ENCODE data around the gene SNX19. TPM values are rescaled to one million over a fixed set of nuclear protein-coding genes. Genes with fewer than 3 reads are reported as not detected.

SNX19 gene
- total RNA-seq, 1 experiment from 2014 or later: 79.3 TPM

DNA sequence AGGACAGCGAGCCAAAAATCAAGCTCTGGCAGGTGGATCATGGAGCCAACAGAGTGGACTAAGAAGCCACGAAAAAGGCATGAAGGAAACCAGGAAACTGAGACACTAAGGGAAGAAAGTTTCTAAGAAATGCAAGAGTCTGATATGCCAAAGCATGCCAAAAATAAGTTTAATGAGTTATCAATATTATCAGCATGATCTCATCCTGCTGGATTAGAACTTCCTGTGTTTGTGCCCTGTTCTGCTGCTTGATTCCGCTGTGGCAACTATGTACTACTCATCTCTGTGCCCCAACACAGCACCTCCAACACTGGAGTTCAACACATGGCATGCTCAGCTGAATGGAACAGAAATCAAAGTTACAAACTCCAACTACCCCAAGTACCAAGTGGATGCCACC lies 10.8 kb downstream of the SNX19 start:
- Histone ChIP-seq H3K4me1 (ENCODE audit: control insufficient read depth, insufficient read depth, low read length) (no peaks in the 10 kb centered on the region), H3K27me3 (ENCODE audit: control insufficient read depth, insufficient read depth, low read length) (no peaks in the 10 kb centered on the region), H3K4me3 (ENCODE audit: low read depth in 2 of 2, low read length in 2 of 2) (no peak overlapping the region), H3K9me3 (ENCODE audit: control insufficient read depth, insufficient read depth, low read depth, low read length) (no peaks in the 10 kb centered on the region), H3K36me3 (ENCODE audit: control insufficient read depth, insufficient read depth, low read length) (peaks cover 56% of the 10 kb centered on the region), H3K27ac (ENCODE audit: low read length) (no peak overlapping the region)
- BruUV-seq (replicated peaks): no TSS peak
- intact Hi-C loops (cut with micrococcal nuclease; ENCODE audit: unreplicated experiment): no loop called here
- POLR2A ChIA-PET: no interaction called here
- CTCF ChIA-PET: interaction anchor here (0.9 kb wide), 1 partner anchor 471 kb away, joined by 3 read pairs; no protein-coding TSS in a partner anchor
- in situ Hi-C loops (cut with HindIII; ENCODE audit: low pct_unique_long_range_greater_than_20kb, low sequenced_read_pairs): no loop called here
- TF ChIP-seq POLR2AphosphoS5 (IDR thresholded peaks at IDR 0.05; ENCODE audit: low read depth, low read length) (no peak), TCF7L2 (IDR thresholded peaks at IDR 0.05; ENCODE audit: low read depth, low read length) (no peak), CTCF (IDR thresholded peaks at IDR 0.05) (no peak), SIN3A (IDR thresholded peaks at IDR 0.05; ENCODE audit: borderline replicate concordance, insufficient read depth, low read depth, low read length) (no peak)
- TF ChIP-seq, protein P1, sequence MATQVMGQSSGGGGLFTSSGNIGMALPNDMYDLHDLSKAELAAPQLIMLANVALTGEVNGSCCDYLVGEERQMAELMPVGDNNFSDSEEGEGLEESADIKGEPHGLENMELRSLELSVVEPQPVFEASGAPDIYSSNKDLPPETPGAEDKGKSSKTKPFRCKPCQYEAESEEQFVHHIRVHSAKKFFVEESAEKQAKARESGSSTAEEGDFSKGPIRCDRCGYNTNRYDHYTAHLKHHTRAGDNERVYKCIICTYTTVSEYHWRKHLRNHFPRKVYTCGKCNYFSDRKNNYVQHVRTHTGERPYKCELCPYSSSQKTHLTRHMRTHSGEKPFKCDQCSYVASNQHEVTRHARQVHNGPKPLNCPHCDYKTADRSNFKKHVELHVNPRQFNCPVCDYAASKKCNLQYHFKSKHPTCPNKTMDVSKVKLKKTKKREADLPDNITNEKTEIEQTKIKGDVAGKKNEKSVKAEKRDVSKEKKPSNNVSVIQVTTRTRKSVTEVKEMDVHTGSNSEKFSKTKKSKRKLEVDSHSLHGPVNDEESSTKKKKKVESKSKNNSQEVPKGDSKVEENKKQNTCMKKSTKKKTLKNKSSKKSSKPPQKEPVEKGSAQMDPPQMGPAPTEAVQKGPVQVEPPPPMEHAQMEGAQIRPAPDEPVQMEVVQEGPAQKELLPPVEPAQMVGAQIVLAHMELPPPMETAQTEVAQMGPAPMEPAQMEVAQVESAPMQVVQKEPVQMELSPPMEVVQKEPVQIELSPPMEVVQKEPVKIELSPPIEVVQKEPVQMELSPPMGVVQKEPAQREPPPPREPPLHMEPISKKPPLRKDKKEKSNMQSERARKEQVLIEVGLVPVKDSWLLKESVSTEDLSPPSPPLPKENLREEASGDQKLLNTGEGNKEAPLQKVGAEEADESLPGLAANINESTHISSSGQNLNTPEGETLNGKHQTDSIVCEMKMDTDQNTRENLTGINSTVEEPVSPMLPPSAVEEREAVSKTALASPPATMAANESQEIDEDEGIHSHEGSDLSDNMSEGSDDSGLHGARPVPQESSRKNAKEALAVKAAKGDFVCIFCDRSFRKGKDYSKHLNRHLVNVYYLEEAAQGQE (IDR thresholded peaks at IDR 0.05; ENCODE audit: insufficient read depth in 1 of 2, low read depth in 2 of 2, low read length in 1 of 2): no peak
- ATAC-seq (no peak), DNase-seq (ENCODE audit: low read depth, low spot score) (no peak)

DNA sequence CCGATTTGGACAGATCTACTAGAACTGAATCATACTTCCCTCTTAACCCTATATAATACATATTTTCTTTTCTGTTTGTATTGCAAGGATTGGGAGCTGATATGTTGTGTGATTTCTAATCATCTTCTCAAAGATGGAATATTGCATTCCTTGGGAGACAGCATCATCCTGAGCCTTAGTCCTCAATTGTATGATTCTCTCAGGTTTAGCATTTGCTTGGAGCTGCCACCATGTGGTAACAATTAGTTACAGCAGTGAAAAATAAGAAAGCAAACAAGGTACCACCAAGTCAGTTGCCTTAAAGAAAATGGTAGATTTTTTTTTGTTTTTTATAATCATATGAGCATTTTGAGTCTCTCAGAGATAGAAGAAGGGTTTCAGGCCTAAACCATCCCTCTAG lies 11.9 kb downstream of the SNX19 start:
- no peaks in the 10 kb centered on the region for H3K4me1 ChIP-seq (ENCODE audit: control insufficient read depth, insufficient read depth, low read length)
- no peaks in the 10 kb centered on the region for H3K9me3 ChIP-seq (ENCODE audit: control insufficient read depth, insufficient read depth, low read depth, low read length)
- no TSS peak for BruUV-seq (replicated peaks)
- DNase-seq (ENCODE audit: low read depth, low spot score): no peak
- no peak overlapping the region for H3K4me3 ChIP-seq (ENCODE audit: low read depth in 2 of 2, low read length in 2 of 2)
- ChIA-PET CTCF (interaction anchor here (0.7 kb wide), 1 partner anchor 43 kb away, joined by 6 read pairs; no protein-coding TSS in a partner anchor), POLR2A (no interaction called here)
- ATAC-seq: 0 out of 2 replicates have a peak, but pooled peaks have one; percentile 60
- TF ChIP-seq CTCF (IDR thresholded peaks at IDR 0.05) (peak; percentile 69; the same call in 1 of the 2 replicates), TCF7L2 (IDR thresholded peaks at IDR 0.05; ENCODE audit: low read depth, low read length) (no peak), POLR2AphosphoS5 (IDR thresholded peaks at IDR 0.05; ENCODE audit: low read depth, low read length) (no peak), SIN3A (IDR thresholded peaks at IDR 0.05; ENCODE audit: borderline replicate concordance, insufficient read depth, low read depth, low read length) (no peak)
- TF ChIP-seq, protein P1 (IDR thresholded peaks at IDR 0.05; ENCODE audit: insufficient read depth in 1 of 2, low read depth in 2 of 2, low read length in 1 of 2): no peak
- intact Hi-C loops (cut with micrococcal nuclease; ENCODE audit: unreplicated experiment) (no loop called here), in situ Hi-C loops (cut with HindIII; ENCODE audit: low pct_unique_long_range_greater_than_20kb, low sequenced_read_pairs) (no loop called here)
- H3K27ac ChIP-seq (ENCODE audit: low read length): no peak overlapping the region
- H3K36me3 ChIP-seq (ENCODE audit: control insufficient read depth, insufficient read depth, low read length): peaks cover 63% of the 10 kb centered on the region
- no peaks in the 10 kb centered on the region for H3K27me3 ChIP-seq (ENCODE audit: control insufficient read depth, insufficient read depth, low read length)

Data from Panc1 (cell line).